SH-SY5Y (cell line): Measurements from ENCODE around the gene LHFPL3.

ENCODE experiments used
- GATA2 ChIP-seq: IDR thresholded peaks from 2 replicates; pipeline ENCODE4 v1.6.1; 2011; ENCODE audit warnings: mild to moderate bottlenecking, low read depth, low read length
- GATA3 ChIP-seq: IDR thresholded peaks from 2 replicates; pipeline ENCODE4 v1.6.1; 2011; ENCODE audit warnings: low read depth, mild to moderate bottlenecking, low read length, moderate library complexity

DNA sequence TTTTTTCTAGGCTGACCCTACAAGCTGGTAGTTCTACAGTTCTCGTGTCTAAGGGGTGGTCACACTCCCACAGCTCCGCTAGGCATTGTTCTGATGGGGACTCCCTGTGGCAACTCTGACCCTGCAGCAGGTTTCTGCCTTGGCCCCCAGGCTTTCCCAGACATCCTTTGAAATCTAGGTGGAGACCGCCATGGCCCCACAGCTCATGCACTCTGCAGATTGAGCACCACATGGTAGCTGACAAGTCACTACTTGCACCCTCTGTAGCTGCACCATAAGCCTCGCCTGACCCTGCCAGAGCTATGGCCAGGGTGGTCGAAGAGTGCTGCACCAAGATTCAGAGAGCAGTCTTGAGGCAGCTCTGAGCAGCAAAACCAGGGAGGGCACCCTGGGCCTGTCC is 275.6 kb downstream of the LHFPL3 start:
- TF ChIP-seq GATA3 (no peak), GATA2 (no peak)
